Cardiac muscle cell (in vitro differentiated cells and primary cell): ENCODE results near the gene SSU72. TPM values are rescaled to one million over a fixed set of nuclear protein-coding genes. Genes with fewer than 3 reads are reported as not detected.
"Not testable (repeated sequence)": the region's sequence is repeated elsewhere in the genome, so short reads cannot be mapped to it uniquely, and the experiment has no call there.

Source experiments
- DNase-seq, 2 donors: peaks; one replicate each; pipeline versions ENCODE4 v3.0.0 to v3.0.0-alpha.2; 2010 to 2017; ENCODE audit warnings: low read depth in 1 of 2, low spot score in 1 of 2
- H3K27ac ChIP-seq: fragments of 200-600 bp; sonication (generic); 2 replicates; pipeline ENCODE4 v1.5.1; 2016
- H3K27me3 ChIP-seq: fragments of 200-600 bp; sonication (generic); 2 replicates; pipeline ENCODE4 v1.6.0; 2016; ENCODE audit warnings: control low read depth
- H3K36me3 ChIP-seq: fragments of 200-600 bp; sonication (generic); 2 replicates; pipeline ENCODE4 v1.5.1; 2016; ENCODE audit warnings: control low read depth
- H3K4me1 ChIP-seq: fragments of 200-600 bp; sonication (generic); 2 replicates; pipeline ENCODE4 v1.8.1; 2017; ENCODE audit warnings: low read depth, mild to moderate bottlenecking, mixed run types
- H3K4me3 ChIP-seq: fragments of 200-600 bp; sonication (generic); 2 replicates; pipeline ENCODE4 v1.5.1; 2016; ENCODE audit warnings: mild to moderate bottlenecking
- H3K9me3 ChIP-seq: fragments of 200-600 bp; sonication (generic); 2 replicates; pipeline ENCODE4 v1.5.1; 2017; ENCODE audit warnings: low read depth, mild to moderate bottlenecking, control low read depth
- CTCF ChIP-seq: IDR thresholded peaks from 2 replicates; pipeline ENCODE4 v1.5.1; 2012; ENCODE audit warnings: low read depth, mild to moderate bottlenecking, low read length
- polyA plus RNA-seq: library from polyadenylated mRNA; unstranded; fragments of >200 nt; fragmentation: Nextera tagmentation; extraction: Ambion mirVana; gene quantifications from 2 replicates; pipeline ENCODE4 v1.2.1, GENCODE V29; 2016
- total RNA-seq: library from RNA; depleted of rRNA; stranded (reverse); fragments of >200 nt; gene quantifications from 2 replicates; pipeline ENCODE4 v1.2.3, GENCODE V29; 2016

The SSU72 gene
- total and polyA plus RNA-seq, 2 experiments from 2014 or later: 97.3 to 202 TPM

- DNase-seq: no peak
- no peak overlapping the region for H3K4me3 ChIP-seq
- TF ChIP-seq CTCF: no peak
- H3K9me3 ChIP-seq: no peaks in the 10 kb centered on the region
- no peaks in the 10 kb centered on the region for H3K36me3 ChIP-seq
- H3K27ac ChIP-seq: no peak overlapping the region
- H3K4me1 ChIP-seq: peaks cover 14% of the 10 kb centered on the region
- H3K27me3 ChIP-seq: peaks cover 28% of the 10 kb centered on the region
Observed at GRCh38 chr1:1596493-1597274, 22.0 kb upstream of the SSU72 start.

GRCh38 chr1:1595341-1595740, 20.7 kb upstream of the SSU72 start:
- H3K27ac ChIP-seq, H3K36me3 ChIP-seq, H3K4me3 ChIP-seq, DNase-seq, H3K9me3 ChIP-seq: not testable (repeated sequence)
- peaks cover 13% of the 10 kb centered on the region for H3K4me1 ChIP-seq
- H3K27me3 ChIP-seq: peaks cover 15% of the 10 kb centered on the region

- H3K27me3 ChIP-seq: peaks cover 12% of the 10 kb centered on the region
- no peak for TF ChIP-seq CTCF
- no peak overlapping the region for H3K4me3 ChIP-seq
- H3K4me1 ChIP-seq: peaks cover 12% of the 10 kb centered on the region
- no peaks in the 10 kb centered on the region for H3K9me3 ChIP-seq
- DNase-seq: no peak
- no peaks in the 10 kb centered on the region for H3K36me3 ChIP-seq
- H3K27ac ChIP-seq: no peak overlapping the region
Observed at GRCh38 chr1:1594602-1595260, 20.1 kb upstream of the SSU72 start.

- no peak overlapping the region for H3K4me3 ChIP-seq
- no peak for DNase-seq
- no peaks in the 10 kb centered on the region for H3K9me3 ChIP-seq
- no peaks in the 10 kb centered on the region for H3K36me3 ChIP-seq
- H3K4me1 ChIP-seq: peaks cover 12% of the 10 kb centered on the region
- TF ChIP-seq CTCF: no peak
- H3K27me3 ChIP-seq: peaks cover 7% of the 10 kb centered on the region
- no peak overlapping the region for H3K27ac ChIP-seq
Observed at GRCh38 chr1:1593834-1594601, 19.4 kb upstream of the SSU72 start.

- Histone ChIP-seq H3K36me3 (no peaks in the 10 kb centered on the region), H3K4me1 (no peaks in the 10 kb centered on the region), H3K27me3 (no peaks in the 10 kb centered on the region), H3K27ac (no peak overlapping the region), H3K4me3 (no peak overlapping the region), H3K9me3 (no peaks in the 10 kb centered on the region)
- TF ChIP-seq CTCF: no peak
- DNase-seq: no peak
Observed at GRCh38 chr1:1591452-1591851, 16.8 kb upstream of the SSU72 start.
